Mesenchymal stem cell (in vitro differentiated cells and primary cell): ENCODE results near the gene LDB3.

Source experiments
- DNase-seq: peaks from one replicate; pipeline ENCODE4 v3.0.0-alpha.2; 2013
- H2AFZ ChIP-seq: one replicate; pipeline ENCODE4 v1.6.1; 2013; ENCODE audit warnings: low read depth, mild to moderate bottlenecking, control low read depth, inconsistent platforms, low read length, moderate library complexity
- H2AK5ac ChIP-seq: 2 replicates; pipeline ENCODE4 v1.6.1; 2013; ENCODE audit warnings: low read length, moderate library complexity, mild to moderate bottlenecking, inconsistent platforms; ENCODE audit not compliant: severe bottlenecking
- H2BK120ac ChIP-seq: one replicate; pipeline ENCODE4 v1.6.1; 2013; ENCODE audit warnings: low read depth, mild to moderate bottlenecking, inconsistent platforms, low read length, moderate library complexity
- H2BK12ac ChIP-seq, 2 experiments: one replicate each; pipeline ENCODE4 v1.6.1; 2013; ENCODE audit warnings: inconsistent platforms in 2 of 2, low read length in 2 of 2, mild to moderate bottlenecking in 2 of 2, moderate library complexity in 2 of 2, control low read depth in 1 of 2
- H2BK15ac ChIP-seq: one replicate; pipeline ENCODE4 v1.6.1; 2013; ENCODE audit warnings: mild to moderate bottlenecking, low read depth, inconsistent platforms; ENCODE audit not compliant: poor library complexity, severe bottlenecking
- H2BK5ac ChIP-seq: 2 replicates; pipeline ENCODE4 v1.6.1; 2013; ENCODE audit warnings: low read depth, mild to moderate bottlenecking, low read length, control low read depth, inconsistent platforms; ENCODE audit not compliant: poor library complexity, severe bottlenecking
- H3K14ac ChIP-seq, 2 experiments: one replicate each; pipeline ENCODE4 v1.6.1; 2013; ENCODE audit warnings: inconsistent platforms in 2 of 2, low read length in 2 of 2, control low read depth in 1 of 2, mild to moderate bottlenecking in 1 of 2, moderate library complexity in 1 of 2
- H3K18ac ChIP-seq, 2 experiments: one replicate each; pipeline ENCODE4 v1.6.1; 2013; ENCODE audit warnings: inconsistent platforms in 2 of 2, low read length in 2 of 2, control low read depth in 1 of 2, low read depth in 1 of 2, mild to moderate bottlenecking in 1 of 2
- H3K23ac ChIP-seq, 2 experiments: one replicate each; pipeline ENCODE4 v1.6.1; 2013; ENCODE audit warnings: inconsistent platforms in 2 of 2, low read length in 2 of 2, mild to moderate bottlenecking in 2 of 2, moderate library complexity in 2 of 2, control low read depth in 1 of 2
- H3K27ac ChIP-seq: 2 replicates; pipeline ENCODE4 v1.5.1; 2013; ENCODE audit warnings: mild to moderate bottlenecking, moderate library complexity, low read length, control low read depth, inconsistent platforms; ENCODE audit not compliant: poor library complexity, severe bottlenecking
- H3K27me3 ChIP-seq, 2 experiments: 2 replicates each; pipeline versions ENCODE4 v1.6.1 to v1.7.0; 2013; ENCODE audit warnings: low read length in 2 of 2, mild to moderate bottlenecking in 2 of 2, moderate library complexity in 2 of 2, control low read depth in 1 of 2, inconsistent platforms in 1 of 2; ENCODE audit not compliant: control insufficient read depth in 1 of 2, insufficient read depth in 1 of 2
- H3K36me3 ChIP-seq, 2 experiments: 2 replicates each; pipeline versions ENCODE4 v1.6.1 to v1.7.0; 2013; ENCODE audit warnings: low read length in 2 of 2, control low read depth in 1 of 2, inconsistent platforms in 1 of 2, low read depth in 1 of 2, mild to moderate bottlenecking in 1 of 2; ENCODE audit not compliant: insufficient read depth in 2 of 2, control insufficient read depth in 1 of 2
- H3K4ac ChIP-seq, 2 experiments: one replicate each; pipeline ENCODE4 v1.6.1; 2013; ENCODE audit warnings: inconsistent platforms in 2 of 2, low read length in 2 of 2, mild to moderate bottlenecking in 2 of 2, moderate library complexity in 2 of 2, control low read depth in 1 of 2, low read depth in 1 of 2
- H3K4me1 ChIP-seq: 2 replicates; pipeline ENCODE4 v1.6.1; 2013; ENCODE audit warnings: low read depth, low read length, control low read depth; ENCODE audit not compliant: control insufficient read depth, insufficient read depth
- H3K4me2 ChIP-seq: 2 replicates; pipeline ENCODE4 v1.6.1; 2013; ENCODE audit warnings: low read length, mild to moderate bottlenecking, inconsistent platforms; ENCODE audit not compliant: poor library complexity, severe bottlenecking
- H3K4me3 ChIP-seq, 2 experiments: 2 replicates each; pipeline versions ENCODE4 v1.5.1 to v1.7.0; 2013; ENCODE audit warnings: low read length in 2 of 2, mild to moderate bottlenecking in 2 of 2, control low read depth in 1 of 2, low read depth in 1 of 2; ENCODE audit not compliant: insufficient read depth in 1 of 2
- H3K79me1 ChIP-seq: replicated peaks from 2 replicates; pipeline ENCODE4 v1.6.1; 2013; ENCODE audit warnings: mild to moderate bottlenecking, control low read depth, low read length, inconsistent platforms; ENCODE audit not compliant: poor library complexity, severe bottlenecking
- H3K9ac ChIP-seq: 2 replicates; pipeline ENCODE4 v1.7.0; 2013; ENCODE audit warnings: mild to moderate bottlenecking, low read length, moderate library complexity
- H3K9me3 ChIP-seq: 2 replicates; pipeline ENCODE4 v1.7.0; 2013; ENCODE audit warnings: mild to moderate bottlenecking, low read length; ENCODE audit not compliant: control insufficient read depth
- H4K8ac ChIP-seq: one replicate; pipeline ENCODE4 v1.6.1; 2013; ENCODE audit warnings: inconsistent platforms, mild to moderate bottlenecking, low read length, moderate library complexity
- H4K91ac ChIP-seq: one replicate; pipeline ENCODE4 v1.6.1; 2013; ENCODE audit warnings: mild to moderate bottlenecking, low read length, inconsistent platforms
- WGBS: methylation state at CpG from one replicate; pipeline ENCODE4 v1.1.7; 2013; ENCODE audit warnings: mixed read lengths; 5-methylcytosine and 5-hydroxymethylcytosine counted together

LDB3 gene

DNA sequence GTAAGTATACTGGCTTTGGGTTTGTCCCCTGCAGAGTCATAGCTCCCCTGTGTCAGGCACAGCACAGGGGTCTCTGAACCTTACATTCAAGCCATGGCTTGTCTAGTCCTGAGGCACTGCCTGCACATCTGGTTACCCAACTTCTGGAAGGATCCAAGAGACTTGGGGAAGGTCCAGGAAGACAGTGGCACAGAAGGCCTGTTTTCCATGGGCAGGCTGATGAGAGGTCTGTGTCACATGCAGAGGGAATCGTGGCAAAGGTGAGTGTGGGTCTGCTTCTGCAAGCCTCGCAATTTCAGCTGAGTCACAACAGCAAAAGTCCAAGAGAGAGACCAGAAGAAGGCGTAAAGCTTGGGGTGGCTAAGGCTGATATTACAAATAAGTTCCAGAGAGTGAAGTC lies 59.7 kb downstream of the LDB3 start:
- DNase-seq, result peak; percentile 10
- Histone ChIP-seq H2AFZ (no peak overlapping the region), H2BK12ac (no peak overlapping the region), H3K9me3 (no peaks in the 10 kb centered on the region), H4K8ac (no peak overlapping the region), H3K4ac (peak overlapping the region in 1 of 2 experiments; percentile 41), H3K4me3 (no peak overlapping the region), H2BK15ac (no peak overlapping the region), H3K14ac (no peak overlapping the region), H3K18ac (no peak overlapping the region), H4K91ac (no peak overlapping the region), H3K4me2 (no peak overlapping the region), H3K23ac (no peak overlapping the region), H3K36me3 (no peaks in the 10 kb centered on the region), H3K27ac (no peak overlapping the region), H3K27me3 (peaks cover 0 to 8% of the 10 kb centered on the region in 2 experiments), H3K4me1 (peaks cover 4% of the 10 kb centered on the region), H2BK5ac (no peak overlapping the region), H2BK120ac (no peak overlapping the region), H3K9ac (no peak overlapping the region), H2AK5ac (no peak overlapping the region), H3K79me1 (no peaks in the 10 kb centered on the region)
- WGBS, result 75% methylated on average over 3 of the region's 3 CpGs

DNA sequence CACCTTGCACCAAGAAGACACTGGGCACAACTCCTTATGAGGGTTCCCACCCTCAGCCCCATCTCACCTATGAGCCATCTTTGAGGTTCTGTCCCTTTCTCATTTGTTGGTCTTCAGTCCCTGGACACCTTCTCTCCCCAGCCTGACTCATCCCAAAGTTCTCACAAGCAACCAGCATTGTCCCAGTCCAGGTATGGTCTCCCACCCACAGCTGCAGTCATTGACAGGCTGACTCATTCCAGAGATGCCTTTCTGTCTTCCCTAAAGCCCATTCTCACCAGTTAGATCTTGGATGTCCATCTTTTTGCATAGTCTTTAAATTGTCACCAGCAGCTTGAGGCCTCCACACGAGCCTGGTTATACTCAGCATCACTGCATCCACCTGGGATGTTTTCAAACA lies 61.4 kb downstream of the LDB3 start:
- 93% methylated on average over 1 of the region's 1 CpG for WGBS
- no peaks in the 10 kb centered on the region for H3K79me1 ChIP-seq

DNA sequence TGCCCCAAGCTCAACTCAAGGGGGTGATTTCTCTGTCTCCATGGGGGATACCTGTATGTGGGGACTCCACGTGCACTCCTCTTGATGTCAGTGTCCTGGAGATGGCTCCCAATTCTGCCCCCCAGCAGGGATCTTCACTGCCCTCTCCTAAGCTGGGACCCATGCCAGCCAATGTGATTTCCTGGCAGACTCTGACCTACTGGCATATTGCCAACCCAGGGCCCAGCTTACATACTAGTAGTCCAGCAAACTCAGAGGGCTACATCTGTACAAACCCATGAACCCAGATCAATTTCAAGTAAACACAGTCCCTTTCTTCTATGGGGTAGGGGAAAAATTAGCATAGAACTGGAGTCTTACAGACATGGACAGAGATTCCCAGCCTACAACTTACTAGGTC lies 61.9 kb downstream of the LDB3 start:
- Histone ChIP-seq H3K9ac (no peak overlapping the region), H3K27ac (no peak overlapping the region), H3K4me1 (peaks cover 4% of the 10 kb centered on the region), H3K4me2 (no peak overlapping the region), H2BK15ac (no peak overlapping the region), H2BK12ac (no peak overlapping the region), H3K4ac (no peak overlapping the region), H3K18ac (no peak overlapping the region), H2BK5ac (no peak overlapping the region), H3K27me3 (peaks cover 0 to 5% of the 10 kb centered on the region in 2 experiments), H3K36me3 (no peaks in the 10 kb centered on the region), H3K9me3 (no peaks in the 10 kb centered on the region), H4K8ac (no peak overlapping the region), H2BK120ac (no peak overlapping the region), H3K23ac (no peak overlapping the region), H3K4me3 (no peak overlapping the region), H2AFZ (no peak overlapping the region), H4K91ac (no peak overlapping the region), H3K79me1 (no peaks in the 10 kb centered on the region), H2AK5ac (no peak overlapping the region), H3K14ac (no peak overlapping the region)
- WGBS, result 92% methylated on average over 1 of the region's 1 CpG
- DNase-seq, result no peak

More for the DNA sequence above, 61.4 kb downstream of the LDB3 start:
- Histone ChIP-seq H2BK12ac (no peak overlapping the region), H3K4me2 (no peak overlapping the region), H4K8ac (no peak overlapping the region), H2AK5ac (no peak overlapping the region), H3K4me1 (peaks cover 4% of the 10 kb centered on the region), H3K18ac (no peak overlapping the region), H3K14ac (no peak overlapping the region), H2BK120ac (no peak overlapping the region), H2BK5ac (no peak overlapping the region), H2AFZ (no peak overlapping the region), H3K27me3 (peaks cover 0 to 5% of the 10 kb centered on the region in 2 experiments), H3K23ac (no peak overlapping the region), H4K91ac (no peak overlapping the region), H2BK15ac (no peak overlapping the region), H3K4ac (no peak overlapping the region), H3K27ac (no peak overlapping the region), H3K36me3 (no peaks in the 10 kb centered on the region), H3K4me3 (no peak overlapping the region), H3K9me3 (no peaks in the 10 kb centered on the region), H3K9ac (no peak overlapping the region)
- DNase-seq, result no peak

DNA sequence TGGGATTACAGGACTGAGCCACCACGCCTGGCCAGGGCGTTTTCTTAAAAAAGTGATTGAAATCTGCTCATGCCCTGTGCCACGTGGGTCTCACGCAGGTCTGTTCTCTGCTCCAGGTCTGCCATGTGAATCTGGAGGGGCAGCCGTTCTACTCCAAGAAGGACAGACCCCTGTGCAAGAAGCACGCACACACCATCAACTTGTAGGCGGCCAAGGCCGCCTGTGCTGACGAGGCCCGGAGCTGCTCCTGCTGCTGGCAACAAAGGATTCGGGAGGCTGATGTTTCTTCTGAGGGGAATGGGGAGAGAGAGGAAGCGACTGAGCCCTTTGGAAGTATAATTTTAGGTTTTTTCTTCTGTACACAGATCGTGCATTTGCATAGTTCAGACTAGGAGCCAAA lies 64.5 kb downstream of the LDB3 start:
- no peaks in the 10 kb centered on the region for H3K79me1 ChIP-seq
- H4K8ac ChIP-seq, result no peak overlapping the region
- H2AK5ac ChIP-seq, result no peak overlapping the region
- H3K27me3 ChIP-seq, result no peaks in the 10 kb centered on the region
- DNase-seq, result no peak
- H3K4me1 ChIP-seq, result peaks cover 4% of the 10 kb centered on the region
- H3K9ac ChIP-seq, result no peak overlapping the region
- no peak overlapping the region for H3K23ac ChIP-seq
- H3K14ac ChIP-seq, result no peak overlapping the region
- no peak overlapping the region for H3K4me3 ChIP-seq
- H3K9me3 ChIP-seq, result no peaks in the 10 kb centered on the region
- no peak overlapping the region for H4K91ac ChIP-seq
- no peak overlapping the region for H2AFZ ChIP-seq
- H3K36me3 ChIP-seq, result no peaks in the 10 kb centered on the region
- no peak overlapping the region for H3K4ac ChIP-seq
- no peak overlapping the region for H2BK12ac ChIP-seq
- H2BK15ac ChIP-seq, result no peak overlapping the region
- H3K18ac ChIP-seq, result no peak overlapping the region
- 91% methylated on average over 12 of the region's 13 CpGs for WGBS
- H3K27ac ChIP-seq, result no peak overlapping the region
- no peak overlapping the region for H2BK5ac ChIP-seq
- H2BK120ac ChIP-seq, result no peak overlapping the region
- no peak overlapping the region for H3K4me2 ChIP-seq
